ENCODE results near the gene ZNF862. TPM values are rescaled to one million over a fixed set of nuclear protein-coding genes. Genes with fewer than 3 reads are reported as not detected.

The ZNF862 gene
- total RNA-seq, 1 donor from 2014 or later = 10.6 TPM

Other genes starting within 250 kb of the ZNF862 start
- 3.9 TPM for gene ZNF467, start 64.8 kb upstream of the ZNF862 start, total RNA-seq (ENCODE audit: insufficient read depth, low replicate concordance)
- 4.8 TPM for gene ATP6V0E2, start 35.6 kb downstream of the ZNF862 start, total RNA-seq (ENCODE audit: insufficient read depth, low replicate concordance)

Measured in umbilical cord (tissue), 1 donor.